Vagina (tissue), 2 donors: ENCODE measurements around the gene SEMA5B.

Experiments used
- CTCF ChIP-seq, 3 experiments: fragments of 450-650 bp in 2 of 3; fragments of 200-600 bp in 1 of 3; sonication (generic) in 1 of 3; IDR thresholded peaks; one replicate each; pipeline ENCODE4 v1.5.1; 2017 to 2019; ENCODE audit warnings: antibody characterized with exemption in 3 of 3, mild to moderate bottlenecking in 2 of 3, moderate library complexity in 2 of 3
- POLR2A ChIP-seq, 2 donors: fragments of 450-650 bp; IDR thresholded peaks; one replicate each; pipeline ENCODE4 v1.6.1; 2017; ENCODE audit warnings: antibody characterized with exemption in 2 of 2, mild to moderate bottlenecking in 2 of 2, moderate library complexity in 2 of 2
- POLR2AphosphoS5 ChIP-seq, 2 donors: sonication (generic); formaldehyde crosslinking; IDR thresholded peaks; one replicate each; pipeline ENCODE4 v1.9.0; 2017; ENCODE audit warnings: antibody characterized with exemption in 2 of 2, mild to moderate bottlenecking in 2 of 2, low read depth in 1 of 2; ENCODE audit not compliant: insufficient read depth in 1 of 2

DNA sequence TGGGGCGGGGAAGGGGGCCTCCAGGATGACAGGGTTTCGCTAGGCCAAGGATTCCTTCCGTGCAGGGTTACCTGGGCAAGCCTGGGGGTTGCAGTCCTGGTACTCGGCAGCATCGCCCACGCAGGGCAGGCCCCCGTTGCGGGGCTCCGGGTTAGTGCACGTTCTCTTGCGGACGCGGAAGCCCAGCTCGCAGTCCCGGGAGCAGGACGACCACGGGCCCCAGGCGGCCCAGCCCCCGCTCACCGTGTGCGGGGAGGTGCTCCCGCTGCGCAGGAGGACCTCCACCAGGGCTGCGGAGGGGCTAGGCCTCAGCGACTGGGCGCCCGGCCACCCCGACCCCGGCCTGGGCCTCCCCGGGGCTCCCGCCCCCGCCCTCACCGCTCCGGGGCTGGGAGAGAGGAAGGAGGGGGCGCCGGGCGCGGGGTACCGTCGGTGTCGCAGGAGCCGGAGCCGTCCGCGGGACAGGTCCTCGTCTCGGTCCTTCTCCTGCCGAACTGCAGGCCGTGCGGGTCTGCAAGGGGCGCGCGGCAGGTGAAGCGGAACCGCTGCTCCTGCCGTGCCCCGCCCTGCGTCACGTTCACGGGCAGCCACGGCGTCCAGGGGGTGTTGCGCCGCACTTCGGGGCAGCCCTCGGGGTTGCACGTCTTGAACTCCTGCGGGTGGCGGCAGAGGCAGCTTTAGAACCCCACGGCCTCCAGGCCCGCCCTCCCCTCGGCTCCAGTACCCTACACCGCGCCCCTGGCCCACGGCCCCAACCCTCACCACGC is 114.6 kb downstream of the SEMA5B start:
- TF ChIP-seq CTCF (IDR thresholded peaks at IDR 0.05) (no peak), POLR2AphosphoS5 (IDR thresholded peaks at IDR 0.05; ENCODE audit: insufficient read depth in 1 of 2, low read depth in 1 of 2) (no peak), POLR2A (IDR thresholded peaks at IDR 0.05) (no peak)
